GM18873 (cell line): ENCODE measurements around the gene U2AF2.

Experiments used
- ATAC-seq: cut with Tn5 transposase; IDR thresholded peaks from one replicate; pipeline ENCODE4 v1.9.1; 2021; ENCODE audit warnings: mild to moderate bottlenecking, moderate library complexity, moderate number of reproducible peaks; ENCODE audit not compliant: unreplicated experiment, low FRiP score

The U2AF2 gene

DNA sequence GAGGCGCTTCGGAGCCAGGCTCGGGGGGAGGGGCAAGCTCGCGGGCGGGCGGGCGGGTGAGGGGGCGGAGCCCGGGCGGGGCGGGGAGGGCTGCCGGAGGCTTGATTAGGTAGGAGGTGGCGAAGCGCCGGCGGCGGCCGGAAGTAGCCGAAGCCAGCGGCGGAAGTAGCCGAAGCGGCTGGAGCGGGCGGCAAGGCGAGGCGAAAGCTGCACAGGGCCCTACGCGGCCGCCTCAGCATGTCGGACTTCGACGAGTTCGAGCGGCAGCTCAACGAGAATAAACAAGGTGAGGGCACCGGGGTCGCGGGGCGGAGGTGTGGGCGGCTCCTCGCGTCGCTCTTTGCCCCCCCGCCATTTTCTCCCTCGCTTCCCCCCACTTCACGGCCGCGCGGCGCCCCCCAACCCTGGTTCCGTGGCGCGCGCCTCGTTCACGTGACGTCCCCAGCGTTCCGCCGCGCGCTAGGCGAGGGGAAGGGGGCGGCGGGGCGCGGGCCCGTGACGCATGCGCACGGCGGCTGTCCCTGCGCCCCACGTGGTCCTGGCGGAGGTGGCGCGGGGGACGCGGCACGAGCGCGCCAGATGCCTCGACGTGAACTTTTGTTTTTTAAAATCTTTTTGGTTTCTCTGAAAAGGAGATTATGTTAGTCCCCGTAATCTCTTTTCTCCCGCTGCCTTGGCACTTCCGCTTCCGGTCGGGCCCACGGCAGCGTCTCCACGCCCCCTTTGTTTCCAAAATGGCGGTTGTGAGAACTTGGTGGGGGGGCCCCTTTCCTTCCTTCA lies at the start of gene U2AF2:
Gene U2AF2 (plus strand): TSS at position 168 of the 780 bp plus-strand sequence. CDS start 70 bp downstream, at position 238.
- ATAC-seq = peak; percentile 27

DNA sequence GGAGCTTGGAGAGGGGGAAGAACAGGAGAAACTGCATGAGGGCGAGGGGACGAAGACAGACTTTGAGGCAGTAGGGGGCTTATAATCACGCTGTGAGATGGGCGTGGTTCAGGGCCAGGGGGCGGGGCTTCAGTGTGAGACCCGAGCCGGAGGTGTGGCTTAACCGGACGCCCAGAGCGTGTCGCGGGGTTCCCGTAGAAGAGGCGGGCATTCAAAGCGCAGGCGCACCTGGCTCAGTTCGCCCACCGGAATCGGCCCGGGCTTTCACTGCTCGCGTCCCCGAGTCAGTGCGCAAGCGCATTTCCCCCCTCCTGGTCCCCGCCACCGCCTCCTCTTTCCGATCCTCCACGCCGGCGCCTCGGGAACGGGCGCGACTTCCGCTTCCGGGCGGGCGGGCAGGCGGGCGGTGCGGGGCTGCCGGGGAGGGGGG lies 49.6 kb upstream of the U2AF2 start:
- peak; percentile 61 for ATAC-seq

DNA sequence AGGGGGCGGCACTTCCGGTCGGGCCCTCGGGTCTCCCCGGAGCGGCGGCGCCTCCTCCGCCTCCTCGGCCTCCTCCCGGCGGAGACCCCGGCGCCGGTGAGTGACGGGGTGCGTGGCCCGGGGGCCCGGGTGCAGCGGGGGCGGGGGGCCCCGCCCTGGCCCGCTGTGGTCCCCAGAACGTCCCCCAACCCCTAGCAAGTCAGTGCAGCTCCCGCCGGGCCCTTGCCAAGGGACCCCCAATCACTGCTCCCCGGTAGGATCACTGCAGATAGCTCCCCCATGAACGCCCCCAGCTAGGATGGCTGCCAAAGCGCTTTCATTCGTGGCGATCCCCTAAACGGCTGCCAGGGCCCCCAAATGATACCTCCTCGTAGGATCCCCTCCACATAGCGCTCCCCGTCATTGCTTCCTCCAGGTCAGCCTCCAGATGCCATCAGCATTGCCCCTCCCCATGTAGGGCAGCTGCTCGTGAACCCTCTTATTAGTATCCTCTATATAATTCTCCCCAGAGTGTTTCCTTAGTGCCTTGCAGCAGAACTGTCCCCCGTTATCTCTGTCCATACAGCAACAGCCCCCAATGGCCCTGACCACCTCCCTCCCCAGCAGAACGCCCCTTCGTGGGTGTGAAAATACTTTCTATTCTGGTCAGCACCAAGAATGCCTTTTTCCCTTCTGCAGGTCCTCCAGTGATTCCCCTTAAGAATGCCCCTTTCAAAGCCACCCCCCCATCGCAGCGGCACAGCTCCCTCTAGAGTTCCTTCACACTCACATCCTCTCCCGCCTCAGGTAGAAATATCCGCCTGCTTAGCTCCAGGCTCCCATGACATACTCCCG lies 49.0 kb upstream of the U2AF2 start, which contains the start of gene ZNF865:
Gene ZNF865 (plus strand): TSS at position 11 of the 834 bp plus-strand sequence. CDS start 7,972 bp downstream, outside the sequence.
- no peak for ATAC-seq

DNA sequence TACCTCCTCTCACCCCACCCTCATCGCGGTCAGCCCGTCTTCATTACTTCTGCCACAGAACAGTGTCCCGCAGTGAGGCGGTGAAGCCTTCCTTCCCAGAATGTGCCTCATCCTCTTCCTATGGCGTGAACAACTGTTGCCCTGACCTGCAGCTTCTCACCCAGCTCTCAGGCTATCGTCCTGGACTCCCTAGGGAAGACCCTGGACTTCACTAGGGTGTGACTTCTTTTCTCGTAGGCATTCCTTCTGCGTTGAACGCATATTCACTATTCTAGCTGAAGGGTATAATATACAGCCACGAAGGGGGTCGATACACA lies 48.4 kb upstream of the U2AF2 start:
- no peak for ATAC-seq

DNA sequence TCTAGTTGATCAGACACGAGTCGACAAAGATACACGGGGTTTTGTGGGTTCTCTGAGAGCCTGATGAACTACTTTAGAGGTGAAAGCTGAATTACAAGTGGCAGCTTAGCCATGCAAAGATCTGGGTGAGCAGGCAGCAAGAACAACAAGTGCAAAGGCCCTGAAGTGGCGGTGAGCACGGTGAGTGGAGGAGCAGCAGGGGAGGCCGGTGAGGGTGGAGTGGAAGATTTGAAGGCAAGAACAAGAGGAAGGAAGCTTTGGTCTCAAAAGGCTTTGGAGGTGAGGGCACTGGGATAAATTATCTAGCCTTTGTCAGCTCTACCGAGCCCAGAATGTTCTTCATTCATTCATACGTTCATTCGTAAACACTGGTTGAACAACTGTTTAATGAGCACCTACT lies 48.0 kb upstream of the U2AF2 start:
- ATAC-seq = no peak

DNA sequence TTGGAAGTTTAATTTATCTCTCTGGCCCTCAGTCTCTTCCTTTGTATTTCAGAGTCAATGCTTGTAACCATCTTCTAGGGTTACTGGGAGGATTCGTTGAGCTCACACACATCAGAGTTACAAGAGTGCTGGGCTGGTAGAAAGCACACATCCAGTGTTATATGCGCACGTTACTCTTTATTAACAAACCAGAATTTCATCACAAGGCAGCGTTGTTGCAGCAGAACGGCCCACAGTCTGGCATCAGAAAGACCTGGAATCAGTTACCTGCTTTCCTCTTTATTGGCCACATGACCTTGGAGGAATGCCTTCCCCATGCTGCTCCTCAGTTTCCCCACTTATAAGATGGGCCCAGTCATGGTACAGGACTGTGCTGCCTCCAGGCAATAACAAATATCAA lies 45.5 kb upstream of the U2AF2 start:
- ATAC-seq = no peak

DNA sequence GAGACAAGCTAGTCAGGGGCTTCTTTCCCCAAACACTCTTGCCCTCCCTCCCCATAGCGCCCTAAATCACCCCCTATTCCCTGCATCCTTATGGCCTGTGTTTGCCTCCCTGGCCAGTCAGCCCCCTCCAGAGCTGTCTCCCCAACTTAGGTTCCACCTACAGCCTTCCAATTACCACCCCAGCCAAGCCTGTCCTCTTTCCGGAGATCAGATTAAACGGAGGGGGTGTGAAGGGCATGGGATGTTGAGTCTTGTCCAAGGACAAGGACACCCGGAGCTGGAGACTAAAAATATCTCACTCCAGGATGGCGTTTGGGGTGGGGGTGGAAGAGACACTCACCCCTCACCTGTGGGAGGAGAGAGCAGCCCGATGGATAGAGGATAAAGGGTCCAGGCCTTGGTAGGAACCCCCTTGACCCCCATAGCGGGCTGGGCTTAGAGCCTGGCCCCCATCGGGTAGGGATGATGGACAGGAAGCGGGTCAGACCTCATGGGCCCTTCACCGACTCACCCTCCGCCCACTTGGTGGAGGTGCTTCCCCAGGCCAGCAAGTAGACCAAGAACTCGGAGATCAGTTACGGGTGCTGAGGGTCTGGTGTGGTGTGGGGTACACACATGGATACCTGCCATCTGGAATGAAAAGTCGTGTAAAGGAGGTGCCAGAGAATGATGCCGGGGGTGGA lies 43.4 kb upstream of the U2AF2 start:
- ATAC-seq = no peak

DNA sequence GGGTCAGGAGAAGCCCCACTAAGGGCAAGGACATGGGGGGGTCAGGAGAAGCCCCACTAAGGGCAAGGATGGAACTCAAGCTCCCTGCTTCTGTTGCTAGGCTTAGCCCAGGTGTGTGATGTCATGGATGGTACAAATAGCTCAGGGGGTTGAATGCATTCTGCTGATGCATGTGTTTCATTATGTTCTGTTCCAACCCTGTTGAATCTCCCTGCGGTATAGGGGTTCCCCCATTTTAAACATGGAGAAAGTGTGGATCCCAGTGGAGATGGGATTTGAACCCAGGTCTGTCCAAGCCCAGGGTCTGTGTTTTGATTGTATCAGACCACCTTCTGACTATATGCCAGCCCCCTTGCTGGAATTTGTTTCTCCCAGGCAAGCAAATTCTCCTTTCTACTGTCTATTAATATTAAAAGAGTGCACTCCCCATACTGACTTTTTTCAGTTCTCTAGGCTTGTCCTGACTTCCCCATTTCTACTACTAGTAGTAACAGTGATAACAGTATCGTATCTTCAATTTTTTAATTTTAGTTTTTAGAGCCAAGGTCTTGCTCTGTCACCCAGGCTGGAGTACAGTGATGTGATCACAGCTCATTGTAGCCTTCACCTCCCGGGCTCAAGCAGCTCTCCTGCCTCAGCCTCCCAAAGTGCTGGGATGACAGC lies 42.7 kb upstream of the U2AF2 start:
- ATAC-seq = no peak

DNA sequence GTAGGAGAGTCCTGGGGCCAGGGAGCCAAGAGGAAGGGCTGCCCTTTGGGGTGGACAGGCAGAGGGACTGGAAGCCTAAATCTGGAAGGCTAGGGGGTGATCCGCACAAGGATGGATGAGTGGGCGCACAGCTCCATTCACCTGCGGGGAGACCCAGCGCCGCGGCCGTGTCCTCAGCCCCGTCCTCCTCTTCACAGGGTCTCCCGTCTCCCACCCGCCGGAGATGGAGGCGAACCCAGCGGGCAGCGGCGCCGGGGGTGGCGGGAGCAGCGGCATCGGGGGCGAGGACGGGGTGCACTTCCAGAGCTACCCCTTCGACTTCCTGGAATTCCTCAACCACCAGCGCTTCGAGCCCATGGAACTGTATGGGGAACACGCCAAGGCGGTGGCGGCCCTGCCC lies 41.4 kb upstream of the U2AF2 start:
- ATAC-seq = no peak

DNA sequence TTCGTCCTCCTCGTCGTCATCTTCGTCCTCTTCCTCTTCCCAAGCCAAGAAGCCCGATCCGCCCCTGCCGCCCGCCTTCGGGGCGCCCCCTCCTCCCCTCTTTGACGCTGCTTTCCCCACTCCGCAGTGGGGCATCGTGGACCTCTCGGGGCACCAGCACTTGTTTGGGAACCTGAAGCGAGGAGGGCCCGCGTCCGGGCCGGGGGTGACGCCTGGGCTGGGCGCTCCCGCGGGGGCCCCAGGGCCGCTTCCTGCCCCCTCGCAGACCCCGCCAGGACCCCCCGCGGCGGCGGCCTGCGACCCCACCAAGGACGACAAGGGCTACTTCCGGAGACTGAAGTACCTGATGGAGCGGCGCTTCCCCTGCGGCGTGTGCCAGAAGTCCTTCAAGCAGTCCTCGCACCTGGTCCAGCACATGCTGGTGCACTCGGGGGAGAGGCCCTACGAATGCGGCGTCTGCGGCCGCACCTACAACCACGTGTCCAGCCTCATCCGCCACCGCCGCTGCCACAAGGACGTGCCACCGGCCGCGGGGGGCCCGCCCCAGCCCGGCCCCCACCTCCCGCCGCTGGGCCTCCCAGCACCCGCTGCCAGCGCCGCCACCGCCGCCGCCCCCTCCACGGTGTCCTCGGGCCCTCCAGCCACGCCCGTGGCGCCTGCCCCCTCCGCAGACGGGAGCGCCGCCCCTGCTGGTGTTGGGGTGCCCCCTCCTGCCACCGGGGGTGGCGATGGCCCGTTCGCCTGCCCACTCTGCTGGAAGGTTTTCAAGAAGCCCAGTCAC lies 40.7 kb upstream of the U2AF2 start:
- ATAC-seq = no peak

DNA sequence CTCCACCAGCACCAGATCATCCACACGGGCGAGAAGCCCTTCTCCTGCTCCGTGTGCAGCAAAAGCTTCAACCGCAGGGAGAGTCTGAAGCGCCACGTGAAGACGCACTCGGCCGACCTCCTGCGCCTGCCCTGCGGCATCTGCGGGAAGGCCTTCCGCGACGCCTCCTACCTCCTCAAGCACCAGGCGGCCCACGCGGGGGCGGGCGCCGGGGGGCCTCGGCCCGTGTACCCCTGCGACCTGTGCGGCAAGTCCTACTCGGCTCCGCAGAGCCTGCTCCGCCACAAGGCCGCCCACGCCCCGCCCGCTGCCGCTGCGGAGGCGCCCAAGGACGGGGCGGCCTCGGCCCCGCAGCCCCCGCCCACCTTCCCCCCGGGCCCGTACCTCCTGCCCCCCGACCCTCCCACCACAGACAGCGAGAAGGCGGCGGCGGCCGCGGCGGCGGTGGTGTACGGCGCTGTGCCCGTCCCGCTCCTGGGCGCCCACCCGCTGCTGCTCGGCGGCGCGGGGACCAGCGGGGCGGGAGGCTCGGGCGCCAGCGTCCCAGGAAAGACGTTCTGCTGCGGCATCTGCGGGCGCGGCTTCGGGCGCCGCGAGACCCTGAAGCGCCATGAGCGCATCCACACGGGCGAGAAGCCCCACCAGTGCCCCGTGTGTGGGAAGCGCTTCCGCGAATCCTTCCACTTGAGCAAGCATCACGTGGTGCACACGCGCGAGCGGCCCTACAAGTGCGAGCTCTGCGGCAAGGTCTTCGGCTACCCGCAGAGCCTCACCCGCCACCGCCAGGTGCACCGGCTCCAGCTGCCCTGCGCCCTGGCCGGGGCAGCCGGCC lies 39.9 kb upstream of the U2AF2 start:
- no peak for ATAC-seq

DNA sequence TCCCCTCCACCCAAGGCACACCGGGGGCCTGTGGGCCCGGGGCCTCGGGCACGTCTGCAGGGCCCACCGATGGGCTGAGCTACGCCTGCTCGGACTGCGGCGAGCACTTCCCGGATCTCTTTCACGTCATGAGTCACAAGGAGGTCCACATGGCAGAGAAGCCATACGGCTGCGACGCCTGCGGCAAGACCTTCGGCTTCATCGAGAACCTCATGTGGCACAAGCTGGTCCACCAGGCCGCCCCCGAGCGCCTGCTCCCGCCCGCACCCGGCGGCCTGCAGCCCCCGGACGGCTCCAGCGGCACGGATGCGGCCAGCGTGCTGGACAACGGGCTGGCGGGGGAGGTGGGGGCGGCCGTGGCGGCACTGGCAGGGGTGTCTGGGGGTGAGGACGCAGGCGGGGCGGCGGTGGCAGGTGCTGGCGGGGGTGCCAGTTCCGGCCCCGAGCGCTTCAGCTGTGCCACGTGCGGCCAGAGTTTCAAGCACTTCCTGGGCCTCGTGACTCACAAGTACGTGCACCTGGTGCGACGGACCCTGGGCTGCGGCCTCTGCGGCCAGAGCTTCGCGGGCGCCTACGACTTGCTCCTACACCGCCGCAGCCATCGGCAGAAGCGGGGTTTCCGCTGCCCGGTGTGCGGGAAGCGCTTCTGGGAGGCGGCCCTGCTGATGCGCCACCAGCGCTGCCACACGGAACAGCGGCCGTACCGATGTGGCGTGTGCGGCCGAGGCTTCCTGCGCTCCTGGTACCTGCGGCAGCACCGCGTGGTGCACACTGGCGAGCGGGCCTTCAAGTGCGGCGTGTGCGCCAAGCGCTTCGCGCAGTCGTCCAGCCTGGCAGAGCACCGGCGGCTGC lies 39.1 kb upstream of the U2AF2 start:
- ATAC-seq = no peak

DNA sequence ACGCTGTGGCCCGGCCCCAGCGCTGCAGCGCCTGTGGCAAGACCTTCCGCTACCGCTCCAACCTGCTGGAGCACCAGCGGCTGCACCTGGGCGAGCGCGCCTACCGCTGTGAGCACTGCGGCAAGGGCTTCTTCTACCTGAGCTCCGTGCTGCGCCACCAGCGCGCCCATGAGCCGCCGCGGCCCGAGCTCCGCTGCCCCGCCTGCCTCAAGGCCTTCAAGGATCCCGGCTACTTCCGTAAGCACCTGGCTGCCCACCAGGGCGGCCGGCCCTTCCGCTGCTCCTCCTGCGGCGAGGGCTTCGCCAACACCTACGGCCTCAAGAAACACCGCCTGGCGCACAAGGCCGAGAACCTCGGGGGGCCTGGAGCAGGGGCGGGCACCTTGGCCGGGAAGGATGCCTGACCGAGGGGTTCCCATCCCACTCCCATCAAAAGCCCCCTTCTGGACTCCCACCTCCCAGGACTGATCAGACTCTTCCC lies 38.4 kb upstream of the U2AF2 start:
- no peak for ATAC-seq

DNA sequence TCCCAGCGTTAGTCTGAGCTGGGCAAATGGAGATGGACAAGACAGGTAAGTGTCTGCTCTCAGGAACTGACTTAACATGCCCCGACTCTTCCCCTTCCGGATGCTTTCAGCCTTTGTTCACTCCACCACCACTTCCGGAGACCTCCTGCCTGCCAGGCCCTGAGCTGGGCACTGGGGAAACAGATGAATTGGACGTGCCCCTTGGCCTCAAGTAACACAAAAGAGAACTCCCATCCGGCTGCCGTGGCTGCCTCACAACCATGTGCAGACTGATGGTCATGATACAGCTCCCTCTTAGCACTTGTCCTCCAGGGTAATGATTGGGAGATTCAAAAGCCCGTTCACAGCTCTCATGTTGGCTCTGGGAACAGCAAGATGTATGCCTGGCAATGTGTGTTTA lies 37.4 kb upstream of the U2AF2 start:
- ATAC-seq = no peak

DNA sequence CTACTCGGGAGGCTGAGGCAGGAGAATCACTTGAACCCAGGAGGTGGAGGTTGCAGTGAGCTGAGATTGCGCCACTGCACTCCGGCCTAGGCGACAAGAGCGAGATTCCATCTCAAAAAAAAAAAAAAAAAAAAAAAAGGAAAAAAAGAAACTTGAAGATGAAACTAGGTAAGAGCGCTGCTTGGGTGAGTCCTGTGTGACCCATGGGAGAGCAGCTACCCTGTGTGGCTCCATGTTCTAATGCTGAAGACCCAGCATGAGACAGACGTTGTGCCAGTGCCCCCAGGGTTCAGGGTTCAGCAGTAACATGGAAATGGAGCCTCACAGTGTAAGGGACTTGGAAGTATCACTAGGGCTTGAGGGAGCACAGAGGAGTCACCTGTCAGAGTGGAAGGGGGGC lies 36.4 kb upstream of the U2AF2 start:
- ATAC-seq = no peak

DNA sequence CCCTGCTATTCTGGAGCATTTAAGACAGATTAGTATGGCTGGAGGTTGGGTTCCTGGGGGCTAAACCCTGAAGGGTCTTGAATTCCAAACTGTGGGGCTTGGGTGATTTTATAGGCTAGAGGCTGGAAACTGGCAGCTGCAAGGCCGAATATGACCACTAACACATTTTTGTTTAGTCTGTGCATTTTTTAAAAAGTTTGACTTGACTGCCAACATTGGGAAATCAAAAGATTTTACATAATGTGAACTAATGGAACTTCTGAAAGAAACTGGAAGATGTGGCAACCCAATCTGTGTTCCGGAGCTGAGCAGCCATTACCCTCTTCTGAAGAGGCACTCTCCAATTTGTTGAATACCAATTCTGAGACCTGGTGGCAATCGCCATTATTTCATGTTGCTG lies 35.5 kb upstream of the U2AF2 start:
- no peak for ATAC-seq

DNA sequence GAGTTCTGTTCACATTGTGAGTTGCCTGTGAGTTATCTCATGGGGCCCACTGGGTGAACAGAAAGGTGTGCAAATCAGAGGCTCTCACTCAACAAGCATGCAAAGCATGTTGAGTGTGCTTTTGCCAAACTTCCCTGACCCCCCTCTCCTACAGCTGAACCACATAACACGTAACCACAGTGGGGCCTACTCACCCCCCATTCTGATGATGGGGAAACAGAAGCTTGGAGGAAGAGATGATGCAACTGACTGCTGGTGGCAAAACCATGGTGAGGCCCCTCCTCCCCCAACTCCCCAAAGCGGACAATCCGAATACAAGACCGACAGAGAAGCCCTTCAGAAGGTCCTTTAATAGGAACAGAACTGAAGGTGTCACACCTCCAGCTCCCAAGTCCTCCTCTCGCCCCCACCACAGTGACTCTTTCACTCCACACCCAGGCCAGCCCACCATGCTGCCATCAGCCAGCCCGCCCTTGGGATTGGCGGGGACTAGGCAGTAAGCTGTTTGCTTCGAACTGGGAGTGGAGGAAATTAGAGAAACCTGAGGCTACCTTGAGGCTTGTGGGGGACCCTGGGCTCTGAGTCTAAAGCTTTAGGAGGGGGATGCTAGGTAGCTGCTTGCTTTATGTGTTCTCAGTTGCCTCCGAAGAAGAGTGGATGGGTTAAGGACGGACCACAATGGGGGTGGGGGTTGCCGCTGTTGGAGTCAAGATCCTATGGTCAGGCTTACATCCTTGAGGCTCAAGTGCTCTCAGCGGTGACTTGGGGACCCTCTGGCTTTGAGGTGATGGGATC lies 34.2 kb upstream of the U2AF2 start:
- ATAC-seq = no peak
